Panc1 (cell line): ENCODE results near the gene MAP2.

Source experiments
- CTCF ChIP-seq: fragments of 450-650 bp; IDR thresholded peaks from 2 replicates; pipeline ENCODE4 v1.5.1; 2017; ENCODE audit warnings: mild to moderate bottlenecking
- POLR2AphosphoS5 ChIP-seq: IDR thresholded peaks from 2 replicates; pipeline ENCODE4 v1.6.1; 2012; ENCODE audit warnings: mild to moderate bottlenecking, low read depth, low read length, moderate library complexity
- REST ChIP-seq, 2 experiments: IDR thresholded peaks; 2 replicates each; pipeline ENCODE4 v1.6.1; 2011 to 2012; ENCODE audit warnings: low read depth in 2 of 2, control low read depth in 1 of 2, low read length in 1 of 2, mild to moderate bottlenecking in 1 of 2, moderate library complexity in 1 of 2; ENCODE audit not compliant: insufficient read depth in 1 of 2
- SIN3A ChIP-seq: IDR thresholded peaks from 2 replicates; pipeline ENCODE4 v1.6.1; 2012; ENCODE audit warnings: low read depth, mild to moderate bottlenecking, low read length, moderate library complexity, borderline replicate concordance; ENCODE audit not compliant: insufficient read depth

- no peak for TF ChIP-seq CTCF
- no peak for TF ChIP-seq POLR2AphosphoS5
- no peak for TF ChIP-seq REST (IDR thresholded peaks at IDR 0.05; ENCODE audit: insufficient read depth in 1 of 2, low read depth in 2 of 2, low read length in 1 of 2)
- TF ChIP-seq SIN3A: no peak
Observed at GRCh38 chr2:209525331-209525730, 101.5 kb downstream of the MAP2 start.
